Activated CD4-positive, CD25-positive, alpha-beta regulatory T cell treated with anti-CD3 and anti-CD28 coated beads, Interleukin-2, amount 50 U/mL, for 24 hours (primary cell): Measurements from ENCODE around the gene CNKSR2.

Experiments
- ATAC-seq, 2 donors: fragments of 150-1000 bp; cut with Tn5 transposase; one replicate each; pipeline ENCODE4 v1.10.0; 2021; ENCODE audit warnings: mild to moderate bottlenecking in 1 of 2, moderate library complexity in 1 of 2

The CNKSR2 gene

DNA sequence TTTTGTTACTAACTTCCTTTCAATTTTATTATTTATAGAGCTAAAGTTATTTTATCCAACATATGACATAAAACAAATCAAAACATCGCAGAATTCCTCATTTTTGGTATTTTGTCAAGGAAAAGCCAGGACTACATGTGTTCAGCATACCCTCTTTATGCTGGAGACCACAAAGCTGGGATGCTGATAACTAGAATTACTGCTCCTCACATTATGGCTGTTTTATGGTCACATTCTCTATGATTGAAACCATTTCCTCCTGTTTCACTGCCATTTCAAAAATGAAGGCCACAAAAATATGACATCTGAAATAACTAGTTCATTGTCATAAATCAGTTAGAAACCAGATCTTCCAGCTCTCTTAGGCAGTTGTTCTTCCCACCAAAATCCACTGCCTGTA lies 242.2 kb downstream of the CNKSR2 start:
- no peak for ATAC-seq

DNA sequence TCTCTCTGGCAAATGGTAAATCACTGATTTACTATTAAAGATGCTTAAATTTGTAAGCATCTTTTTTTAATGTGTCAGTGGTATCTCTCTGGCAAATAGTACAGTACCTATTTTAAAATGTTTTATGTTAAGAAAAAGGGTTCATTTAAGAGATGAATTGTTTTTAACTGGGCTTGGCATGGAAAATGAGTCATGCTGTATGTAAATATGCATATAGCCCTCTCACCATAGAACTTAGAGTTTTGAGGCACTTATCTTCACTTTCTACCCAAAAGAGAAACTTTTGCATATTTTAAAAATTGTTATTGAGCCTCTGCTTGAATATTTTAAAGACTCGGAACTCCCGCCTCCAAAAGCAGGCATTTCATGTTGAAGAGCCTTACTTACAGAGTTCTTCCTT lies 246.0 kb downstream of the CNKSR2 start:
- no peak for ATAC-seq

DNA sequence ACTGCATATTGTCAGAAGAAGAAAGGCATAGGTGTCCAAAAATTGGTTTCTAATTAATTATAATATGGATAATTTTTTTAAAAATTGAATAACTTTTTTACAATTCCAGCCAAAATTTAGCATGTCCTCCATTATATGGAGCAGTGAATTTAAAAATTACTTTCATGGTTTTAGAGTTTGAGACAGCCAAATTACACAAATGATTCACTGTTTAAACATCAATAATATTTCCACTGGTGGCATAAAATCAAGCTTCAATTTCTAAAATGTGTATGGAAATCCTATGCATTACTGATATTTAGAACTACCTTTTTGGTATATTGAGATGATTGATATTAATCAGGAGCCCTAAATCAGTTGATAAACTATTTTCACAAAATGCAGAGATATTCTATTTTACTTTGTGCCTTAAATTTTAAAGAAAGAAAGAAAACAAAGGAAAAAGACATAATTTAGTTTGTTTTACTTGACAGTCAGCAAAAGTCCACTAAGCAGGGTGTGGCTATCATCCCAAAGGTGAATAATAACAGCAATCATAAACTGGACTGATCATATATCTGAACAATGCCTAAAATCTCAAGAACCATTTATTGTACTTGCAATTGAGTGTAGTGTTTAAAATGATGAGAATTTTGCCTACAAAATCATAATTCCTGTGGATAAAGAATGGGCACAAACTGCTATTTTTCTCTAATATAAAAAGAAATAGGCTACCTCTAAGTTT lies 249.7 kb downstream of the CNKSR2 start:
- ATAC-seq: no peak

DNA sequence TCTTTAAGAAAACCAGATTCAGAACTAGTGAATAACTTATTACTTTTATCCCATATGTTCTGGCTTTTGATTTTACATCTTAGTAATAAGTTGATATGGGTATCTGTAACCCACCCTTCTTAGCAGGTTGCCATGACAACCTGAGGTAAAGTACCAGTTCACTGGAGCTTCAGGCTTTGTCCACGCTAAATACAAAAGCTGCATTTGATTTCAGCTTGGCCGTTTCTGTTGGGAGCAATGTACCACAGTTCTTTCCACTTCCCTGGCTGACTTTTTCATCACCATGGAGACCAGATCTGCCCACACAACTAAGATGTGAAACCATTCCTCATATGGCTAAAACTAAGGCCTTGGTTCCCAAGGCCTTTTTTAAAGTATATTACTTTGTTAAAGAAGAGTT lies 257.8 kb downstream of the CNKSR2 start:
- no peak for ATAC-seq

DNA sequence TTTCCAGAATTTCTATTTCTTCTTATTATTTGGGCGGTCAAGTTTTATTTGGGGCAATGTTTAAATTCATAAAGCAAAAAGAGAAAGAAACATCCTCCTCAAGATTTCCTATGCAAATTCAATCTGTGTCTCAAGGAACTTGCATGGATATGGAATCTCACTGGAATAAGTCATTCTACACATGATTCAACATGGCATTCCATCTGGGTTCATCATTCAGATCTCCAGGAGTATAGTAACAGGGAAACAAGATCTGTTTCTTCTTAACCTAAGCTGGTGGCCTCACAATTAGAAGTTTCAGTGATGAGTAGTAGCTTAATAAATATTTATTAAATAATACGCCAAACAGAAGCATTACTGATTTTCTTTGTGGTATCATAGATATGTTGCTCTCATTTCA lies 264.1 kb downstream of the CNKSR2 start:
- no peak for ATAC-seq

DNA sequence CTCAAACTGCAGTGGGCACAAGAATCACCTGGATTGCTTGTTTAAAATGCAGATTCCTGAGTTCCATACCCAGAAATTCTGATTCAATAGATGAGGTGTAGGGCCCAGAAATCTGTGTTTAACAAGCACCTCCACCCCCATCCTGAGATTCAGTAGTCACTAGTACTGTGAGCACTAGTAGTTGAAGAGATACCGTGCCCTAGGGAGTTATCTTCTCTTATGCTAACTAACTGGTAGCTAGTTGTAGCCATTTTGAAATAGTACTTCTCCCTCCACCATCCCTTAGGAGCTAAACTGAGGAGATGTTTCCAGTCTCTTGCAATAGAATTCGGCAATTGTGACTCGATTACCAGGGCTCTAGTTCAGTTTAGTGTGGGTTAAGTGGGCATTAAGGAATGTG lies 265.6 kb downstream of the CNKSR2 start:
- ATAC-seq: no peak

DNA sequence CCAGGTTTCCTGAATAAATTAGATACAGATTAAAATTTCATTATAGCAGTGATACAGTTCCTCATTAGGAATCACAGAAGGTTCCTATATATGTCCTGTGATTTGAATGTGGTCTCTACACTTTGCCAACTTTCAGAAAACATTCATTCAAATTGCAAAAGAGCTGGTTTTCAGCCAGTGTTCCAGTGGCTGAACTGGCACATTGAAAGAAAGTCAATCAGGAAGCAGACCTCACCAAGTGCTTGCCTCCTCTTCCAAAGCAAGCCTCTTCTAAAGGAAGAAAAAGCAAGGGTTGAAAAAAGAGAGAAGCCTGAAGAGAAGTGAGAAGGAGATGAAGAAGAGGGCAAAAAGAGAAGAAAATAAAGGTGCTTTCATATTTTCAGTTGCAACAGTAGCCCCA lies 271.2 kb downstream of the CNKSR2 start:
- ATAC-seq: no peak

DNA sequence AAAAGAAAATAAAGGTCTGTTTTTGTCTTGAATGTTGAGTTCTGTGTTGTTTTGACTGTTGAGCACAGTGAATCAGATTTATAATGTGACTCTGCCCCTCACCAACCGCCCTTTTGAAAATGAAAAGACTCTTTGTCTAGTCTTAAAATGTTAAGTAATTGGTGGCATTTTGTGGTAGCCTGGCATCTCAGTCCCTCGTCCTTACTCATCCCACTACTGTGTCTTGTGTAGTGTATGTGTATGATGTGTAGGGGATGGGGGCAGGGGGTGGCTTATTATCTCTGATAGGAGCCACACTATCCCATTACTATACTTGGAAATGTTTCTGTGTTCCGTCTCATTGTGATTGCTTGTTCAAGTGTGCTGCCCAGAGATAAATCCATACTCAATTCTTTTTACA lies 271.7 kb downstream of the CNKSR2 start:
- ATAC-seq: no peak

DNA sequence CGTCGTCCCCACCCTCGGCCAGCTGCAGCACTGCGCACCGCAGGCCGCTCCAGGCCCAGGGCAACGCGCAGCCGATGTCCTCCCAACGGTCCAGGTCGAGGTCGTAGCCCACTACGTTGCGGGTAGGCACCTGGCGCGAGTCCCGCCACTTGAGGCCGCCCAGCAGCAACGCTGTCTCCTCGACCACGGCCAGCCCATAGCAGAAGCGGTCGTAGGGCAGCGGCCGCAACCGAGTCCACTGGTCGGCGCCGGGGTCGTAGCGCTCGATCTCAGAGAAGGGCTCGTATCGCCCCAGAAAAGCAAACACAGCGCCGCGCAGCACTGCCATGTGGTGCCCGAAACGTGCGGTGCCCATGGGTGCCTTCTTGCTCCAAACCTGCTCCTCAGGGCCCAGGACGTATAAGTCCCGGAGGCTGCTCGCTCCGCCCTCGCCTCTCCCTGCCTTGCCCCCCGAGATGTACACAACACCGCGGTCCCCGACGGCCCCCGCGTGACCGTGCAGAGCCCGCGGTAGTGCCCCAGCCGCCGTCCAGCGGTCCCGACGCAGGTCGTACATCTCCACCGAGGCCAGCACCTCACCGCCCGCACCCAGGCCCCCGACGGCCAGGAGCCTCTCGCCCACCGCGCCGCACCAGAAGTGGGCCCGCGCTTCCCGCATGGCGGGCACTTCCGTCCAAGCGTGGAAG lies 281.8 kb downstream of the CNKSR2 start:
- ATAC-seq: no peak

DNA sequence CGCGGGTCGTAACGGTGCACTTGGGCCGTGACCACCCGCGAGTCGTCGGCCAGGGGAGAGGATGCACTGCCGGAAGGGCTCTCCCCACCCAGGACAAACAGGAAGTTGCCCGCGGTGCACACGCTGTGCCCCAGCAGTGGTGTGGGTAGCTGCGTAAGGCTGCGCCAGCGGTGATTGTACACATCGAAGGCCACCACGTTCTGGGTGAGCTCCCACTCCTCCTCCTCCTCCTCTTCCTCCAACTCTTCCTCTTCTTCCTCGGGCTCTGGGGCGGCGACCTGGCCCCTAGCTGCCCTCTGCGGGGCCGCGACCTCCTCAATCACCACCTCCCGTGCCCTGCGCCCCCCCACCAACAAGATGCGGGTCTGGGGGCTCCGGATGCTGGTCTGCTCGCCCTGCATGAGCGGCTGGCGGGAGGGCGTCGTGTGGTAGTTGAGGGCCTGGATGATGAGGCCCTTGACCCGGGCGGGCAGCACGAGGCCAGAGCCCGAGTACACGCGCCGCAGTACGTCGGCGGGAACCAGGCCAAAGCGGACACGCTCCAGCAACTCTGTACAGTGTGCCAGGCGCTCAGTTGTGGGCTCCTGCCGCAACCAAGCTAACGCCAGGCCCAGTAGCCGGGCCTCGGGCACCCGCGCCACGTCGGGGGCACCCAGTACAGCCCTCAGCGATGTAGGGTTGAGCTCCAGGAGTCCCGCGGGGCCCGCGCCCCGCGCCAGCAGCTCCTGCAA lies 282.5 kb downstream of the CNKSR2 start:
- no peak for ATAC-seq

DNA sequence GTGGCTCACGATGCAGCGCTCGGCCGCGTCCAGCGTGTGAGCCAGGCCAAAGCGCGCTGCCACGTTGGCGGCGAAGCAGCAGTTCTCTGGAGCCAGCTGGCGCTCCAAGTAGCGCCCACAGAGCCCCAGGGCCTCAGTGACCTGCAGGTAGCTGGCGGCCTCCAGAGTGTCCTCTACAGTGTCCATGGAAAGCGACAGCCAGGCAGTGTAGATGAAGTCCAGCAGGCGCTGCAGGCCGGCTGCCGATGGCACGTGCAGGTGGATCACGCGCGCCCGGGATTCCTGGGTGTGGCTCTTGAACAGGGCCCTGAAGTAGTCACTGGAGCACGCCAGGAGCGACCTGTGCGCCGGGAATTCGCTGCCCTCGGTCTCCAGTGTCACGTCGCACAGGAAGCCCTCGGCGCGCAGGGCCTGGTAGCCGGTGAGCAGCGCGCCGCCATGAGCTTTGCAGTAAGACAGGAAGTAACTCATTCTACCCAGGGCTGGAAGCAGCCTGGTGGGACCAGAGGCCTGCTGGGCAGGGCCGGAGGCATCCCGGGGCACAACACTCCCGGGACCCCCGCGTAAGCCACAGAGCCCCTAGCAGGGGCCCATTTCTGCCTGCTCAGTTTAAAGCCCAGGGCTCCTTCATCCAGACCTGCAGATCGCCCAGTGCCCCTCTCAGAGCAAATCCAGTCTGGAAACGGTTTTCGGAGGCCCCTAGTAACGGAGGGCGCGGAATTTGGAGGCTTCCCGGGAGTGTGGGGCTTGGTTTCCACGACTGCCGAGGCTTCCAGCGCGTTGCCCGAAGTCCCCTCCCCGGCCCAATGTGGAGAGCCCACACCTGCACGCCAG lies 283.3 kb downstream of the CNKSR2 start:
- peak; percentile 55 to 59 for ATAC-seq

DNA sequence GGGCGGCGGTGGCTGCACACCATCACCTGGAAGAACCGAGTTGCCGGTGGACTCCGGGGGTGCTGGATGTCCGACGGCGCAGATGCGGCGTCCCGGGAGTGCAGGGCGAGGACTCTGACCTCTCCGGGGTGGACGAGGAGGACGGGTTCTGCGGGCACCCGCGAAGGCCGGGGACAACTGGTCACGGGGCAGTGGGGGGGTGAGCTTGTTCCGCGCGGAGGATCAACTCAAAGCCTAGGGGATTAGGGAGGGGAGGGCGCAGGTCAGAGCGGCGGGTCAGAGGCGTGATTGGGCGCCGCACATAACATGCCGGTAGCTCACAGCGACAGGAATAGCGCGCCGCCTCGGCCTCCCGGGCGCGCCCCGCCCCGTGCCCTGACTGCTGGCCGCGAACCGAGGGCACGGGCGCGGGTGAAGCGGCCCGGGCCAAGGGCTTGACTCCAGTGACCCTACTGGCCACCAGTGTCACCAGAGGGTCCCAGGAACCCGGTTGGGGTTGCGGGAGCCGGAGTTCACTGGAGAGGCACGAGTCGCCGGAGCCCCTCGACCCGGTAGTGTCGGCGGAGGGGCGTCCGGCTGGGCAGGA lies 284.0 kb downstream of the CNKSR2 start, which contains the start of gene KLHL34:
Gene KLHL34 (minus strand): TSS at position 179 of the 586 bp plus-strand sequence. CDS start 542 bp downstream, outside the sequence.
- ATAC-seq: peak; percentile 66 to 67

DNA sequence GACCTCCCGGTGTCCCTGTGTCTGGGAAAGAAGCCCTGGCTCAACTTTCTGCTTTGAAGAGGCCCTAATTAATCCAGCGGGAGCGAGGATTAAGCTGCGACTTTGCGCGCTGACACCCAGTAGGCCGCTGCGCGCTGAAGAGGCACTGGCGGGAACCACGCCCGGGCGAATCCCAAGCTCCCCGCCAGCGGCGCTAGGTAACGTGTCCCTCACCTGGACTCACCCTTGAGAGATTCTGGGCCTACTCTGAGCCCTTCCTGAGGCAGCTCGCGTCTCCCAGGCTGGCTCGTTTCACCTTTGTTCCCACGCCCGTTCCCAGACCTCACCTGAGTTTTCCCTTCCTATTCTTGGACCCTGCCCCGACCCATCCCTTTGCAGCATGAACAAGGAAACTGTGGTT lies 284.5 kb downstream of the CNKSR2 start:
- peak in 1 of 2 donors; percentile 23 for ATAC-seq

DNA sequence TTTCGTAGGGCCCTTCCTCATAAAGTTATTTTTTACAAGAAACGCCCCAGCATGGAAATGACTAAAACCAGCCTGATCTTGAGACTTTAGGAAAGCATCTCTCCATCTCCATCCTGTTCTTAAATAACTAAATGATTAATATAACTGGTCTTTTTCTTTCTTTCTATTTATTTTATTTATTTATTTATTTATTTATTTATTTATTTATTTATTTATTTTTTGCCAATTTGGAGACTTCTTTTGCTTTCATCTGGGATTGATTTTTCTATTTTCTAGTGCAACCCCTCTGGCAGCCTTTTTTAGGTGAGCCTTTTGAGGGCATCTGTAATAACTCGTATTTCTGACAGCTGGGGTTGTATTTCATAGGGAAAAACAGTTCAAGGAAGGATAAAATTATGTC lies 285.1 kb downstream of the CNKSR2 start:
- no peak for ATAC-seq

DNA sequence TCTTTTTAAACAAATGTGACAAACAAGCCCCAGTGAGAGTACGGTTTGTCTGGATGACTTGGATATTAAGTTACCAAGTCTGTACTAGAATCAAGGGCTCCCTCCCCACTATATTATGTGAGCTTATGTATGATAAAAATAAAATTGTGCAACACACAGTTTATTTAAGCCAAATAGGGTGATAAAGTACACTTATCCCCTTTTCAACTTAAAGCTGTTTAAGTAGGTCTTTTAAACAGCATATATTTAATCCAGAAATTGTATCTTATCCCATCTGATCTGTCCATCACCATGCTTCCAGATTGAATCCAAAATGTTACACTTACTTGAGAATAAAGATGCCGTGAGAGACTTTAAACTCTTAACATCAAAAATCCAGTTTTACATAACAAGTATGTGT lies 285.9 kb downstream of the CNKSR2 start:
- no peak for ATAC-seq

DNA sequence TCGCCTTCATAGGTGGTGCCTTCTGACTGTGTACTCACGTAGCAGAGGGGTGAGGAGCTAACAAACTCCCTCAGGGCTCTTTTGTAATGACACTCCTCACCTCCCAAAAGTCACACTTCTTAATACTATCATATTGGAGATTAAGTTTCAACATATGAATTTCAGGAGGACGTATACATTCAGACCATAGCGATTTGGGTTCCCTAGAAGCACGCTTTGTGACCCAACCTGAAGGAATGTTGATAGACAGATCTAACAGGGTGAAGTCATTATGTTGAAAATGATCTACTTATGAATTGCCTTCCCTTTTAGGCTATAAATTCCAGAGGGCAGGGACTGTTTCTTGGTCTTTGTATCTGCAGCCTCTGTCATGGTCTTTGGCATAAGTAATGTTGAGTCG lies 287.1 kb downstream of the CNKSR2 start:
- ATAC-seq: no peak

DNA sequence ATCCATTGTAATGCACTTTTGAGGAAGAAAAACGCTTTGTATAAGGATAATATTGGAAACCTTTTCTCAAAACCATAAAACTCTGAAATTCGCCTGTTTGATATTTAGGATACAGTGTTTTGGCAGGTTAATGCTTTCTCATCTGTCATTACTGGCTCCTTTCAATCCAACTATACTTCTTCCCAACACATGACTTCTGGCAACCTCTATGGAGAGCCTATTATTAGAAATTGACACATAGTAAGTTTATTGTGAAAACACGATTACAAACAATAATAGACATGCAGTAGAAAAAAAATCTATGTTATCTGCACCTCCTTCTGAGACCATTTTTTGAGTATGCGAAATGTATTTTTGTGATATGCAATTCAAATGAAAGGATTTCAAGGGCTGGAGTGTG lies 288.5 kb downstream of the CNKSR2 start:
- ATAC-seq: no peak

DNA sequence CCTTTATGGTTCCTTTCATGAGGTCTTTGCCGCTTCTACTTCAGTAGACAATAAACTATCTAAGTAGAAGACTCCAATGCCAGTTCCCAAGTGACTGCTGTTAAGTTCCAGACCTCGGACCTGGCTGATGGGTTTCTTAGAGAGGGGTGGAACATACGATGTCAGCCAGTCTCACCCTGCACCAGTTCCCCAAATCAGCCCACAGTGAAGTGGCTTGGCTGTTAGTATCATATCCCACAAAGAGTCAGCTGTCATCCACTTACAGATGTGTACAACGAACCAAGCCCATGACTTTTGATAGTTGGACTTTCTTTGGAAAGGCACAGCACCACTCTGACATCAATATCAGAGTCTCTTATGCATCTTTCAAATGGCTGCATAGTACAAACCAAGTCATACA lies 292.0 kb downstream of the CNKSR2 start:
- ATAC-seq: no peak

DNA sequence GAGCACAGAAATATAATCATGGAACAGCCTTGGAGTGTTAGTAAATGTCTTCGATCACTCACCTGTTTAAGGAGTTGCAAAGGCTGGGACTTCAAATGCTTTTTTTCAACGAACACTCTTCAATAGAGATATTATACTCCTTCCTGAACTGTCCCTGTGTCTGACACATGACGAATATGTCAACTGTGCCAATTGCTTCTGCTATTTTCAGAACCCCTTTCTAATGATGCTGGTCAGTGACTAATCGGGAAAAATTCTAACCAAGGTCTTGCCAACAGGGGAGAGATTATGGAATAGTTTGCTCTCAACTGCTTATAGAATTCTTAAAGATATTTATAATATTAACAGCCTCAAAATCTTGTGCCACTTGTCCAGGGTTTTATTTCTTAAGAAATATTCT lies 292.5 kb downstream of the CNKSR2 start:
- ATAC-seq: no peak

DNA sequence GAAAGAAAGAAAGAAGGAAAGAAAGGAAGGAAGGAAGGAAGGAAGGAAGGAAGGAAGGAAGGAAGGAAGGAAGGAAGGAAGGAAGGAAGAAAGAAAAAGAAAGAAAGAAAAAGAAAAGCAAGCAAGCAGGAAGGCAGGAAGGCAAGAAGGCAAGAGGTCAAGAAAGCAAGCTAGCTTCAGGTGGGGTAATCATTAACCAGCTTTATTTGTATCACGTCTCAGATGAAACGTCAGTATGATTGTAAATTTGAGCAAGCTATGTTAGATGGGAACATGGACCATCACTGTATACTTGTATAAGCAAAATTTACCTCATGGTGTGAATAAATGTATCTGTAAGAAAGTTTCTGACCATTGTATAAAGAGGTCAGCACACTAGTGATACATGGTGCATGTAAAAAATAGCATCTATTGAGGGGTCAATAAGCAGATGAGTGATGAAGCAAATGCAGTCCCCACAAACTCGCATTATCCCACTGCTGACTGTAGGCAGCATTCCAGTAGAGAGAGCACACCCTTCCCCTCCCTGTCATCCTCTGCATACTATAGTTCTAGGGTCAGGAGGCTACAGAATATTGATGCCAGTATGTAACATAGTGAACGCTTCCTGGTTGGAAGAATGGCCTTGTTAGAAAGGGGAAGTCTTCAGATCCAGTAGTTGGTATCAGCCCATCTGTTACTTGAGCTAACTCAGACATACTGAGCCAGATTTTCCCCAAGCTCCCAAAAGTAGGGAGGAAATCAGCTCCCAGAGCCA lies 300.4 kb downstream of the CNKSR2 start:
- no peak for ATAC-seq

DNA sequence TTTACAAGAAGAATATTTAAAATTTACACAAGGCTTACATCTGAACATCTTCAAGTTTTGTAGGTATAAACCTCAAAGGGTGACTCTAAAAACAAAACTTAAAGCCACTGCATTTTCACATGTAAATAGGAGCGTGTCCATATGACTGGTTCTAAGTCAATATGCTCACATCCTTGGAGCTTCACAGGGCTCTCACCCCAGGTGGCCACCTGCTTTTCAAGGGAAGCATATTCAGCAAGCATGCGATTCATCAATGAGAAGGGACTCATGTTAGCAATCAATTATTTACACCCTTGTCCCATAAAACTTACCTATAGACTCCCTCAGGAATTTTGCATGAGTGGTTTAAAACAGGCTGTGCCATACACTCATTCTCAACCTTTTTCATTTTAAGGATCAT lies 301.7 kb downstream of the CNKSR2 start:
- no peak for ATAC-seq
